HG03060 (cell line): ENCODE data around the gene VAV3.

ENCODE experiments used
- ATAC-seq: cut with Tn5 transposase; IDR thresholded peaks from one replicate; pipeline ENCODE4 v1.9.1; 2021; ENCODE audit warnings: low read depth, moderate number of reproducible peaks; ENCODE audit not compliant: unreplicated experiment

The VAV3 gene

GRCh38 chr1:107940017-107940577 is 24.9 kb downstream of the VAV3 start:
- ATAC-seq: no peak

DNA sequence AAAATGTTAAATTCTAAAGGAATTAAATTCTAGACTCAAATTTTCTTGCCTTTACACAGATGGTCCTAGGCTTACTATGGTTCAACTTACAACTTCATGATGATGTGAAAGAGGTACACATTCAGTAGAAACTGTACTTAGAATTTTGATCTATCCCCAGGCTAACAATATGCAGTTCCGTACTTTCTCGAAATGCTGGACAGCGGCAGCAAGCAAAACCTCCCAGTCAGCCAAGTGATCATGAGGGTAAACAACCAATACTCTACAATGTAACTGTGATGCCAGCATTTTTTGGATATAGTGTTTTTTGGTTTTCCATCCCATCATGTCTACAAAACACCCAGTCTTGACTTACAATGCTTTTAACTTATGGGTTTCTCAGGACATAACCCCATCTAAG is 25.7 kb downstream of the VAV3 start:
- no peak for ATAC-seq

DNA sequence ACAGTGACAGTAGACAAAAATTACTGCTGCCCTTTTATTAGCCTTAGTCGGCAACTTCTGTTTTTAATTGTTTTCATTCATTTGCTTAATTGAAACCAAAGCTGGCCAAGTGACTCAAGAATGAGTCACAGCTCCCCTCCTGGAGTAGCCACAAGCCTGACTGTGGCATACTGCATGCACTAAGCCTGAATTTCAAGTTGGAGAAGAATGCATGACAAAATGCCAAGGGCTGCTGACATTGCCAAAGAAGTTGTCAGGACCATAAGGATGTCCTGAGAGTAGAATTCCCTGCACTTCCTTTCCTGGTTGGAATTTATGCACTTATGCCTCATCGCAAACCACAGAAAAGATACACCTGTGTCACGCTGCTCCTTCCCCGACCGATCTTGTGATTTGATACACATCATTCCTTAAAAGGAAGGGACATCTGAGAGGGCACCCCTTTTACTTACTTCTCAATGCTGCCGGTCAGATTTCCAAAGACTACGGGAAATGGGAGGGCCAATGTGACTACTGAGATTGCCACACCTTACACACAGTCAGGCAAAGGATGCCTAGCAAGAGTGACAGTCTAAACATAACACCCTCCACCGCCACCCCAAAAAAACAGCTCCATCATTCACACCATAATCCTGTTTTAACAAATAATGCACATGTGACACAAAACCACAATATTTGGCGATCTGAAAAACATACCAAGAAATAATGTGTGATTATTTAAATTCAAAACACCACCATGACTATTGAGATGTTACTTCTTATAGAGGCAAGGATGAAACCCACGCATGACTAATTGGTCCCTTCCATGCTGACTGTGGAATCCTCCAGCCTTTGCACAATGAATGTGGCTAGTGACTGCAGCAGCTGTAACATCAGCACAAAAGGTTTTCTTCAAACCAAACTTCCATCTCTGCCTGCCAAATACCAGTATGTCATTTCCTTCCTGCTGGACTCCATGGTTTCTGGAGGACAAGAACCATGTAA is 28.2 kb downstream of the VAV3 start:
- ATAC-seq: peak; percentile 31

DNA sequence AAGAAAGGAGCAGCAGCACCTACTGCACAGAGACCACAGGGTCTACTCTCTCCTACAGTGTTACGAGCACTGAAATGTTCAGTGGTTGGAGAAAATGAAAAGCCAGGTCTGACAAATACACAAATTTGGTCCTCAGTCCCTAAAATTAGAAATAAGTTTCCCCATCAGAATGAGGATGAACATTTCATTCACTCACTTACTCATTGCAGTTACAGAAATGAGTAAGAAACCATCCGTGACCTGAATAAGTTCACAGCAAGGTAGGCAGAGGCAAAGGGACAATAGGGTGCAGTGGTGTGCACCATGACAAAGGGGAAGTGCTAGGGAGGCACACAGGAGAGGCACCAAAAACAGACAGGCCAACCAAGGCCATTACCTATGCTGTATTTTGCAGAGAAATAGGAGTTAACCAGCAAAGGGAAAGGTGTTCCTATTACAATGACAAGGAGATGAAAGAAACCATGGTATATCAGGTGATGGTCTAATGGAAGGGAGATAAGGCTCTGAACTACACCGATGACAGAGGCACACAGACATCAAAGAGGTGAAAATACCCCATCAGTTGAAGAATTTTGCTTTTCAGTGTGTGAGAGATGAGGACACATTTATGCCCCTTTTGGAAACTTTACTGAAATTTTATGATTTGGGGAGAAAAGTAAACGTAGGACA is 29.4 kb downstream of the VAV3 start:
- ATAC-seq: peak; percentile 85

DNA sequence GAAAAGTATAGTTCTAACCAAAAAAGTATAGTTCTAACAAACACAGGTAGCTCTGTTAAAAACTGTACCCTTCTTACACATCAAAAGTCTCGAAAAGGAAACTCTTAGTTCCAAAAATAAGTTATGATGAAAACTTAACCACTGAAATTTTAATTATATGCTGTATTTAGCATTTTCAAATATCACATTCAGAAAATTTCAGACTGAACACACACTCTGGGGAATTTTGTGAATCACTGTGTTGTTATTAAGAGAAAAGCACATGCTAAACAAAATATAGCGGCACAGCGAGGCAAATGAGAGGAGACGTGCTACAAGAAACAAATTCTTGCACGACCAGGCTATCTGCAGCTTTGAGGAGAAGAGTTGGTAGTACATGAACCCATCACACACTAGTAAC is 30.4 kb downstream of the VAV3 start:
- no peak for ATAC-seq

- ATAC-seq: no peak
Measured at GRCh38 chr1:107933736-107934135, 31.2 kb downstream of the VAV3 start.

GRCh38 chr1:107930292-107930691 is 34.7 kb downstream of the VAV3 start:
- no peak for ATAC-seq

GRCh38 chr1:107927820-107928219 is 37.2 kb downstream of the VAV3 start:
- no peak for ATAC-seq

- ATAC-seq: no peak
Measured at GRCh38 chr1:107926436-107927080, 38.4 kb downstream of the VAV3 start.

- ATAC-seq: no peak
Measured at GRCh38 chr1:107925565-107925964, 39.4 kb downstream of the VAV3 start.

GRCh38 chr1:107920999-107921398 is 44.0 kb downstream of the VAV3 start:
- no peak for ATAC-seq

DNA sequence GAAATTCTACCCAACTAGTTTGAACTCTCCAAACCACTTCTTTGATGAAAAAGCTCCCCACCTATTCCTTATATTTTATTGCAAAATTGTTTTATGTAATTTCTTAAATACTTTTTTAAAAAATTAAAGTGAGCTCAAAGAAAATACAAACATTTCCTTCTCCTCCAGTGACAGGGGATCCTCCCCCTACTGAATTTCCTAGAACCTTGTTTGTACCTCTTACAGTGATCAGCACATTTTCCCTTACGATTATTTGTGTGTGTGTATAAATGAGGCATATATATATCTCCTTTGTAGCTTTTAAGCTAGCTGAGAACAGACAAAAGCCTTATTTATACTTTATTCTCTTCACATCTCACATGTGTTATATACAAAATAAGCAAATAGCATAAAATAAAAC is 44.4 kb downstream of the VAV3 start:
- no peak for ATAC-seq

GRCh38 chr1:107919953-107920352 is 45.0 kb downstream of the VAV3 start:
- ATAC-seq: no peak

GRCh38 chr1:107914119-107914765 is 50.7 kb downstream of the VAV3 start:
- ATAC-seq: no peak

DNA sequence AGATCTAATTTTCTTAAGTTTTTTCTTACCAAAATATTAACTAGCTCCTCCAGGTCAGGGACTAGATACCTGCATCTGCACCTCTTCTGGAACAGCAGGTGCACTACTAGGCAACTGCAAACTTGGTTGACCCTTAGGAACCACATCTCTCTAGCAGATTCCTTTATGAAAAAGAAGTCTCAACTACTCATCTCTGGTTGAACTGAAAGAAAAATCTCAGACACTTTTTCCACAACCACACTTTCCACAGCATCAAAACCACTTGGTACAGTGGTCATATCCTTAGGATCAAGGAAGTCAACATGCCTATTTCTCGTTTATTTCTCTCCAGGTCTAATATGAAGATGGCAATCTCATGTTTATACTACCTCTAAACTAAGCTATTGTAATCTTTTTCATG is 52.3 kb downstream of the VAV3 start:
- ATAC-seq: no peak

DNA sequence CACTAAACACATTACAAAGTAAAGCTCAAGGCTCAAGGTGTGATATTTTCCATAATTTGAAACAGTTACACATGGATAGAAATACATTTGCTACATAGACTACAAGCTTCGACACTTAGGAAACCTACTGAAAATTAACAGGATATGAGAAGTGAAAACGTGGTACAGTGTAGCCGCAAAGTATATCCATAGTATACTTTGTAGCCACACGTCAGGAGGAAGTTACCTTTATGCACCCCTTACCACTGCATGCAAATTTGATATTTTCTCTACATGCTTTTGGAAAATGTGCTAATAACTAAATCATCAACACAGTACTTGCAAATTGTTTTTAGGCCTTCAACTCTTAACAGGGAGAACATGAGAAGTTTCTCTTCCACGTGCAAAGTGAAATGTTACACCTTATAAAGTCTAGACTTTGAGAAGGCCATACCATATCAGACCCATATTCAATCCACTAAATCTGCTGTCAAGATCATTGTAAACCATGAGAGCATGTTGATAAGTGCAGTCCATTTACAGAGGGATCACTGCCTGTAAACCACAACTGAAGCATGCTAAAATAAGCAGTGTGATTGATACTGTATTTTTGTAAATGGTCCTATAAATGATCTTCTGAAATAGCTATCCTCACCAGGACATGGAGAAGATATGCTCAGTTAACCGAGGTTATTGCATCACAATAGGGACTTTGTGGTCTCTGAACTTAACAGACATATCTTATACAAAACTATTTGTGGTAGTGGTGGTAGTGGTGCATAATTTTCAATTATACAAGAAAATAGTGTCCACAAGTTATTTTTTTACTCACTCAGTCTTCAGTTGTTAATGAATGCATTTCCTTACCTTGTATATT is 64.7 kb downstream of the VAV3 start:
- ATAC-seq: no peak

- ATAC-seq: no peak
Measured at GRCh38 chr1:107899655-107900054, 65.3 kb downstream of the VAV3 start.

DNA sequence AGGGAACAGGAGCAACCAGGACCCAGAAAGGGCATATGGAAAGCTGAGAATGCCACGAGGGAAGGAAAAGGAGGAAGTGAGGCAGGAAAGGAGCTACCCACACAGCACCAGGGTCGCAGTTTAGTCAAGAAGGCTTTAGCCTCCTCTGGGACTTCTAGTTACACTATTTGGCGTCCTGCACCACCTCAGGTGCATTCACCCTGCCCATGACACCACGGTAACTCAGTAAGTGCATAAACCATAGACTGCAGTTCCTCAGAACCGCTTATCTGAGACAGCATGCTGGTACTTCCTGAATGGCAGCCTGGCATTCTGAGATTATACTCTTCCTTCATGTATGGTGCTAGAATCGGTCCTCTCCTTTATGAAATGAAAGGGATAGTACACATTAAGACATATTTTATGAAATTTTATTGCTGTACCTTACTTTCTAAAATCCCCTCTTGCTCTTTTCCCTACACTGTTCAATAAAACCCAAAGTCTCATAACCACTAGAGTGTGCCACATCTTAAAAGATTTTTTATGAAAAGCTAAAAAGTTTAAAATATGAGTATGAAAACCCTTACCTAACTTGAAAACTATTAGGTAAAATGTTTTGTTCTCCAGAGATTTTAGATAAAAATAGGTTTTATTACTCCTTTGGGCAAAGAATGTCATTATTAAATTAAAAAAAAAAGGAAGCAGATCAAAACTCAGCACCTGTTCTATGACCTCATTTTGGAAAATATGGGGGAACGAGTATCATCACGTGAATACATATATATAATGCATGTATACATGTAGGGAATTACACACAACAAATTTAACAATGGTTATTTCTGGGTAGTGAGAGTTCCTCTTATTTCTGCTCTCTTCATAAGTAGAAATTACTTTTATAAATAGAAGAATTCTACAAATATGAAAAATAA is 67.3 kb downstream of the VAV3 start:
- no peak for ATAC-seq

- ATAC-seq: no peak
Measured at GRCh38 chr1:107896936-107897335, 68.0 kb downstream of the VAV3 start.
